NK-92 (cell line): Measurements from ENCODE around the gene AP3B1.
"Not testable (repeated sequence)": the region's sequence is repeated elsewhere in the genome, so short reads cannot be mapped to it uniquely, and the experiment has no call there.

Experiments used
- DNase-seq: peaks from one replicate; lab custom pipeline; 2025; ENCODE audit not compliant: unreplicated experiment; lab: John Stamatoyannopoulos, UW

The AP3B1 gene

DNA sequence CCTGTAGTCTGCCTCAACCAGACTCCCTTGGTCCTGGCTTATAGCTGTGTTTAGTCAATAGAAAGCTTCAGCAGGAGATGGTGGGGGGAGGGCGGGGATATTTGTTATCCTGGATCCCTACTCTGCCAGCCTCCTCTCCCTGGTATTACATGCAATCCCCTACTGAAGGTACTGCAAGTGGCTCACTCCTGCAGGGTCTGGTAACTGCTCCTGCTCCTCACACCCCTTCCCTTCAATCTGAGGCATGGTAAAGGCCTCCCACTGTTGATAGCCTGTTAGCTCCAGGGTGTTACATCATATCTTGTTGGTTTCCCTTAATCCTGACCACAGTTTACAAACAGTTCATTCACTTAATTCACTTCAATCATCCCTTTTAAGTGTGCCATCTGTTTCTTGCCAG lies 137.5 kb downstream of the AP3B1 start:
- DNase-seq = no peak

DNA sequence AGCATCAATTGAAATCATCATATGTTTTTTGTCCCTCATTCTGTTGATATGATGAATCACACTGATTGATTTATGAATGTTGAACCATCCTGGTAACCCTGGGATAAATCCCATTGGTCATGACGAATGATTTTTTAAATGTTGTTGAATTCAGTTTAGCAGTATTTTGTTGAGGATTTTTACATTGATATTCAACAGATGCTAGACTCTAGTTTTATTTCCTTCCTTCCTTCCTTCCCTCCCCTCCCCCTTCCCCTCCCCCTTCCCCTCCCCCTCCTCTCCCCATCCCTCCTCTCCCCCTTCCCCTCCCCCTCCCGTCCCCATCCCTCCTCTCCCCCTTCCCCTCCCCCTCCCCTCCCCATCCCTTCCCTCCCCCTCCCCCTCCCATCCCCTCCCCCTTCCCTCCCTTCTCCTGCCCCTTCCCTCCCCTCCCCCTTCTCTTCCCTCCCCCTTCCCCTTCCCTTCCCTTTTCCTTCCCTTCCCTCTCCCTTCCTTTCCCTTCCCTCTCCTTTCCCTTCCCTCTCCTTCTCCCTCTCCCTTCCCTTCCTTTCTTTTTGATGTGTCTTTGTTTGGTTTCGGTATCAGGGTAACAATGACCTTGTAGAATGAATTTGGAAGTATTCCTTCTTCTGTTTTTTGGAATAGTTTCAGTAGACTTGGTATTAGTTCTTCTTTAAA lies 142.8 kb downstream of the AP3B1 start:
- no peak for DNase-seq

DNA sequence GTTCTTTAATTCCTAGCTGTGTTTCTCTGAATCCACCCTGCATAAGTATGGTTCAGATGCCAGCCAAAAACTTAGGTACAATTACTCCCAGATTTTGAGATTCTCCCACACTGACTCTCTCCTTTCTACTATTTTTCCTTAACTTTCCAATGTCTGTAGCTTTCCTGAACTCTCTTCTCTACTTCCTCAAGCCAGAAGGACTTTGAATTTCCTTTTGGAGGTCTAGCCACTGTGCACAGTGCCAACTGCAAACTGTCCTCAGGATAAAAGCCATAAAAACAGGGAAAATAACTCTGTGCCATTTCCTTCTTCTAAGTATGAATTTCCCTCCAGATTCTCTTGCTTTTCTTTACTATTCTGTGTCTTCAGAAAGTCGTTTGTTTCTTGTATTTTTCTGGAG lies 157.2 kb downstream of the AP3B1 start:
- no peak for DNase-seq

DNA sequence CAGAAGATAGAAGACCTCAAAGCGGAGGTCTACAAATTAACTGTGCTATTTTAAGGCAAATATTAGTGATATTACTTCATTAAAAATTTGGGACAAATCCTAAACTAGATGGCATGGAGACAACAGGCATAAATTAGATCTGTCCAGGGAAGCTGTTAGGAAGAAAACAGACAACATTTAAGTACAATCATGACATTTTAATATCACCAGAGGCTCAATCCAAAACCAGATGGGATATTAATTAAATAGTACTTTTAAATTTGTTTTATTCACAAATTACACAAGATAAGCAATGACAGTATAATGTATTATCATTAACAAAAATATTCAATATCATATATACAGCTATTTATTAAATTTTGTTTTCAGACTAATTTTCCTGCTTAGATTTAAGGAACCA lies 161.1 kb downstream of the AP3B1 start:
- no peak for DNase-seq

DNA sequence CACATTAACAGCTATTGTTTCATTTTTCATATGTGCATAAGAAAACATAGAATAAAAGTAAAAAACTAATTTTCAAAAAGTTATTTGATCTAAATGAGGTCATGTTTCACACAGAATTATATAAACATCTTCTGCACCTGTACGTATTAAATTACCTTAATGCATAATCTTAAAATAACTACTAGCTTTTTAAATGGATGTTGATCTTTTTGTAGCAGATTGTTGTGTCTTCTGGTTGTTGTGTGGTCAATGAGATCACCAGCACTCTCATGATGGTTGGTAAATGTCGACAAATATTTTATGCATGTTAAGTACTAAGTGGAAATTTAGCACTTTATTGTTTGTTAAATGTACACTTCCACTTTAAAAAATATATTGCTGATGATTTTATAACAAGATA lies 162.0 kb downstream of the AP3B1 start:
- no peak for DNase-seq

DNA sequence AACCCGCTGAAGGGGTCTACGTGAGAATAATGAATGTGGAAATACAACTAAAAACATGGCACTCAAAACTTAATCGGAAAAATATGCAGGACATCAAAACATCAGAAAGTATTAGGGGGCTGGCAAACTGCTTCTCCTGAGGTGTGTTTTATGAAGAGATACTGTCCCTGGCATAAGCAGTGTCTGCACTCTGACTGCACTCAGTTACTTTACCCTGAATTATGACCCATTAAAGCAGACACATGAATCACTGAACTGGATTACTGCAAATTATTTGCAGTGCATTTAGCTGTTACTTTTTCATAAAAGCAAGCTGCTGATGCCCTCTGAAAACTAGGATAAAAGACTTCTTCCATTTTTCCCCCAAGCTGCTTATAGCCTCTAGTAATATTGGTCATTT lies 164.9 kb downstream of the AP3B1 start:
- DNase-seq = no peak

DNA sequence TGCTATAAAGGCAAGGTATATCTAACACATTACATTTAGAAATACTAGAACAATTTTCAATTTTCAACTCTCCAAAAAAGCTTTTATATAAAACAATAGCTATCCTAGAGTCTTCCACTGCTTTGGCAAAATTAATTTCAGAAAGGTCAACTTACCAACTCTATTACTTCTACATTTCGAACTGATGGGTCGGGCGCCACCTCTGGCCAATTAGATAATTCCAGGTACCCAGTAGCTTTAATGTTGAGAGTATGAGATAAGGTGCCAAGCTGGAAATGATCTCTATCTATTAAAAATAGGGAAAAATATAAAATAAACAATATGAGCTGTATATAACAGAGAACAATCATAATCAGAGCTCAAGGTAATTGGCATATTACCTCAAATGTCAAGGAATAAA lies 166.6 kb downstream of the AP3B1 start:
- no peak for DNase-seq

DNA sequence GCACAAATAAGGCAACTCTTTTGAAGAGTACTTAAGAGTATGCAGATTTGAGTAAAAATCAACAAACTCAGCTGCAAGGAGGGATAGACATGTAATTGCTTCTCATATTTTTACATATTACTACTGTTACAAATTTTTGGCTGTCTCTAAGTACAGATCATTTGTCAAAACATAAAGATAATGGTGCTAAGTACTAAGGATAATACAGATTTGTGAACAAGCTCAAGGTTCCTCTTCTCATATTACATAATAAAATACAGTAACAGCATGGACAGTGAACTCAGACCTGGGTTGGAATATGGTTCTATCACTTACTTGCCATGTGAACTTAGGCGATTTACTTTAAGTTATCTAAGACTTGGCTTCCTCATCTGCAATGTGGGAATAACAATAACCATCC lies 168.0 kb downstream of the AP3B1 start:
- DNase-seq = no peak

DNA sequence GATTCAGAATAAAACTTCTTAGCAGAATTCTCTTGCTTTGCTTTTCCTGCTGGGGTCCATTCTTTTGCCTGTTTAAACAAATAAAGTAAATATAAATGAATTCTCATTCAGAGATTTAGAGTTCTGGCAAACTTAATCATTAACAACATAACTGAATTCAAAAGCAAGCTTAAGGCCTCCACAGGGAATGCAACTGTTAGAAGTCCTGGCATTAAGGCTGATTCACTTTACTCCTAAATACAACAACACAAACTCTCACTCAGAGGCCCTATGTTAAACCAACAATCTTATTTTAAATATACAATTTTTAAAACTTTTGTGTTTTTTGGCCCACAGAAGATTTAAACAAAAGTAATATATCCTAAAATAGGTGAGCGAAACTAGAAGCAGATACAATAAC lies 178.3 kb downstream of the AP3B1 start:
- no peak for DNase-seq

DNA sequence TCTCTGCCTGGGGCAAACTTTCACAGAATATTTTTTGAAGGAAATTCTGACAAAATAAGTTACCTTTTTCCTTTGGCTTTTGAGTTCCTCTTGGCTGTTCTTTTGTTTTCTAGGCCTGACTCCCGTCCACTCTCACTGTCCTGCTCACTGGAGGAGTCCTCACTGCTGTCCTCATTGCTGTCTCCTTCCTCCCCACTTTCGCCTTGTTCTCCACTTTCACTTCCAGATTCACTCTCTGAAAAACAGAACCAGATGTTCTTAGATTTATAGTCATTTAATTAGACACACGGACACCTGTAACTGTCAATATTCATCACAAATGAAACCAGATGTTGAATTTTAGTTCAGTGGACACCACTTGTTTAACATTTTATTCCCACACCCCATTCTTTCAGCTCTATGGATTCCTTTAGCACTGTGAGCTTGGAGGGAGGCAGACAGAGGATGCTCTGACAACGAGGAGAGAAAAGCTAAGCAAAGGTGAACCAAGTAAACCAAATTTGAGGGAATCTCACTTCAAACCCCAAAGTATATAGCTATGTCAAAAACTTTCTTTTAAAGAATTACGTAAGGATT lies 180.7 kb downstream of the AP3B1 start:
- no peak for DNase-seq

DNA sequence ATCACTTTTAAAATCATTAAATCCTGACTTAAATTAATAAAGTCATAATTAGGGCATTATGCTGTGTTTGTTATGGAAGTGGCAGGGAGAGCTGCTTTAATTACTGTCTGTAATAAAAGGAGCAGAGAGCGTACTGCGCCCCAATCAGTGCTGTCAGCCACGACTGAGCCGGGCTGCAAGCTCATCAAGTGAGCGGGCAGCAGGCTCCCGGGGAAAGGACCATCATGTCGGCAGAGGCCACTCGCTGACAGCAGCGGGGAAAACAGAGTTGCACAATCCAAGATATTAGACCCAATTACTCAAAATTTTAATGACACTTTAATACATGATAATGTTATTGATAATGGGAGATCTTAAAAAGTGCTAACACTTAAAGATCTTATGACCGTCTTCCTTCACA lies 181.6 kb downstream of the AP3B1 start:
- no peak for DNase-seq

DNA sequence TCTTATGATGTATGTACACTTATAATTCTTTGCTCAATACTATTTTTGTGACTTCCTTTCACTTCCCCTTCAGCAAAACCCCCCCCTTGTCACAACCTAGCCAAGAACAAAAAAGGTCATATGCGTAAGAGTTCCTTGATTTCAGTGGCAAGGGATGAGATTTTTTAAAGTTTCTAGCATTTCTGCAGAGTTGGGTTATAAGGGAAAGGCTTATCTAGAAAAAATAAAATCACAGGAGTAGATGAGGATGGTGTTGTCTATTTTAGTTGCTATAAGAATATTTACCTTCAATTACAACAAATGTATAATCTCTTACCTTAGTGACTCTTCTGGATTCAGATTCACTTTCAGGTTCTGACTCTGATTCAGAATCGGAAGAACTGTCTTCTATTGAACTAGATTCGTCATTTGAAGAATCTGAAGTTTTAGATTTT lies 184.6 kb downstream of the AP3B1 start:
- no peak for DNase-seq

DNA sequence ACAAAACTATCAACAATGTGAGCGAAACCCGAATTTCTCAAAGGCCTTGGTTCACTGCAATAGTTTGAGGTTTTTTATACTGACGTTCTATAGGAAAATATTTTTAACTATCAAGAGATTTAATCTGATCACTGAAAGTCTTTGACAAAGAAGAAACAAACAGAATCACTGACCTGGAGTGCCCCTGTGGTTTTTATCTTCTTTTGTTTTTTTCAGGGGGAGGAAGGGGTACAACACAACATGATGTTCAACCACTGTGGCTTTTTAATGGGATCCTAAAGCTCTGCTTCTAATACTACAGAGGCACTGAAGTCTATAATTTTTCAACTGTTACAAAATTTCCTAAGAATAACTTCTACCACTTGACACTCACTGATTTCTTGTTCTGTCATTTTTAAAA lies 185.9 kb downstream of the AP3B1 start:
- DNase-seq = no peak

DNA sequence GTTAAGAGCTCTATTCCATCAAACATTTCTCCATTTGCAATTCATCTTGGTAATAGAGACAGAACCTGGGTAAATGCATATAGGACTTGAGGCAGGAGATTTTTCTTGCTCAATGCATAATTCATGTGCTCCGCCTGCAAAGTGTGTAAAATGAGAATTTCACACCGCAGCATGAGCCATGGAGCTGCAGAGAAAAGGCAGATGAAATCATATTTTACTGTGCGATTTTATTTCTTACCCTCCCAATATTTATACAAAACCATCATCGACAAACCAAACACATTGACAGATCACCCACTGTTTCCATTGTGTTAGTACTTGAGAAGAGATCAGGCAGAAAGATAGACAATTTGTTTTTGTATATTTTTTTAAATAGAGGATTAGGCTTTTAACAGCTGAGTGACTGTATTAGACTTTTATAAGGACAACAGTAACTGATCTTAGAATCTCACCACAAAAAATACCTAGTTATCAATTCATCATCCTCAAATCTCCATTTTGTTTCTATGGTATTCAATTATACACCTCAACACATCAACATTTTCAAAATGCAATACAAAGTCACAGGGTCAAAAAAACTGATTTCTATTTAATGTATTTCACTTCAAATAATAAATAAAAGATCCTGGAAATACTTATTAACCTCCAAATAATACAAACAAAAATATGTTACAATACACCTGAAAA lies 191.1 kb downstream of the AP3B1 start:
- no peak for DNase-seq

DNA sequence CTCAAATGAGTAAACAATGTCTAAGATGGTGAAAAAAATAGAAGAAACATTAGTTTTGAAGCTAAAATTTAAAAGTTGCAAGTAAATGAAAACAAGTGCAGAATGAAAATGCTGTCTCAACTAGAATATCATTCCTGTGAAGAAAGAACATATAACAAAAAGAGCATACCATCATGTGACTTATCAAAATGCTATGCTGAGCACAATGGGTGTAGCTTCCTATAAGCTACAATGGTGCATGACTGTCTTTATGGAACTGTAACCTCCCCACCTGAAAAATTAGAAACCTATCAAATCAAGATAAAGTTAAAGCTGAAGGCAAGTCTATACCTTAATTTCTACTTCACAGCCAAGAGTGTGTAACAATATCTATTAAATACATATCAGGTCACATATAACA lies 192.0 kb downstream of the AP3B1 start:
- no peak for DNase-seq

DNA sequence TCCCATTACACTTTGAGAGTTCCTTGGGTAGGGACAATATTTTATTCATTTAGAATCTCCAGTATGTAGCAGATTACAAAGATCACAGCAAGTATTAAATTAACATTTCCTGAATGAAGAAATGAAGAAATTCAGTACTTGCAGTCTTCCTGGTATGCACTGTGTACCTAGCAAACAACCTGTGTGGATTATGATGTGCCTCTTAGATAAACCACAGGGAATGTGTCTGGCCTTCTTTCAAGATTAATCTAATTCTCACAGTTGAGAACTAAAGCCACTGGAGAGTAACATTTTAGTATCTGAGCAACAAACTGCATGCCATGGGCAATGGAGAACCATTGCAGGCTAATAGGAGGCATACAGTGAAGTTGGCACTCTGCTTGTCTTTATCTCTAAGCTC lies 199.4 kb downstream of the AP3B1 start:
- no peak for DNase-seq

DNA sequence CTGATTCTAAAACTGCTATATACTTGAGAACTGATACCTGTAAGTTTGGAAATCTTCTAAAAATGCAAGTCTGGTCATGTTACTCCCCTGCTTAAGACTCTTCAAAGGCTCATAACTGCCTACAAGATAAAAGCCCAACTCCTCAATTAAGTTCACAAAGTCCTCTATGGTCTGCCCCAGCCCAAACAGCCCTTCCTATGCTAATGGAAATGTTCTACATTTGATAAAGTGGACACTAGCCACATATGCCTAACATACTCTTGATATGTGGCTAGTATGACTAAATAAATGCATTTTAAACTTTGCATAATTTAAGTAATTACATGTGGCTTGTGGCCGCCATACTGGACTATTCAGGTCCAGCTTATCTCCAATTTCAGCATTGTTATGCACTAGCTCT lies 204.5 kb downstream of the AP3B1 start:
- no peak for DNase-seq

DNA sequence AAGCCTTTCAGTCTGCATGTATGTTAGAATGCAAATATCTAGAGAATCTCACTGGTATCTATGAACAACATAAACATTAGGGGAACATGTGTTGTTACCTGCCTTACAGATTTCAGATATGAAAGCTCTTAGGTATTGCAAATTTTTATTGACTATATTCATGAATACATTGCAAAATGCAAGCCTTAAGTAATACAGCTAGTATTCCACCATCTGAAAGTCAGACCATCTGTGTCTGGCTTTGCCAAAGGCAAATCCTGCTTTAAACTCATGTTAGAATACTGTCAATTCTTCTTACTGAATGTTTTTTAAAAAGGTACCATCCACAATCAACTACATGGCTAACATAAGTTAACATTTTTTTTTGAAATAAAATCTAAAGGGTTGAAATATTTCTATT lies 215.6 kb downstream of the AP3B1 start:
- no peak for DNase-seq

DNA sequence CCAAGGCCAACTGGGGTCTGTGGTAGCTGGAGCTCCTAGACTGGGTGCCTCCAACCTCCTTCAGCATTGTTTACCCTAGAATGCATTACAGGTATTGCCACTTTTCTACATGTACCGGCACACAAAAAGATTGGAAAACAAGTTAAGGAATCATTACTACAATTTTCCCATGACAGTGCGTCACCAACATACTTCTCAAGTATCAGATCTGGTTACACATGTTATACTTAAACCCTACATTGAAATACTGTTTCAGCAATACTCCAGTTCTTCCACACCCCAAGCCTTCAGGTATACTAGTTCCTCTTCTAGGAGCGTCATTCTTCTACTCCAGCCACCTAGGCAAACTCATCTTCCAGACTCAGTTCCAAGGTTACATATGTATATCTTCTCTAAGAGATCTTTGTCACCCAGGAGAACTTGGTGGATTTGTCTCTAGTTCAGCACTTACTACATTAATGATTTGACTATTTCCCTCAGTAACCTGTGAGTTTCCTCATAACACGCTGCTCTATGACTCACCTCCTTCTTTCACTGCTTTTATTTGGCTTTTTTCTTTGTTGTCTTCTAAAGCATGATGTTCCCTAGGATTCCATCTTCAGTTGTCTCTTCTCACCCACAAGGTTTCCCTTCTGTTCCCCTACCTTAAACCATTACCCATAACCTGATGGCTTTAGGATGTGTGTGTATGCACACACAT lies 217.0 kb downstream of the AP3B1 start:
- DNase-seq = no peak

DNA sequence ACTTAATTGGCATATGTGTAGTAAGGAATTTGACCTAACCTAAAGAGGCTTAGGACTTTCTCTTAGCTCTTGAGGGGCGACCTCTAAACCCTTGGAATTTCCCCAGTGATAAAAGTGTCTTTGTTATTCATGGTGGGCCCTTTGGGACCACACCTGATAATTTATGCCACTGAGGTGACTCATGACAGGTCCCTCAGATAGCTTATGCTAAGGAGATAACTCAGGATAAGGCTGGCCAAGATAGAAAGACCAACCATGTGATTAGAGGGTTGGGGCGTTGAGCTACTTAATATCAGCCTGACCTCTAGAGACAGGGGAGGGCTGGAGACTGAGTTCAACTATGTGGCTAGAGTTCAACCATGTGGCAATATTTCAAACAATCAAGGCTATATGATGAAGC lies 218.1 kb downstream of the AP3B1 start:
- no peak for DNase-seq

DNA sequence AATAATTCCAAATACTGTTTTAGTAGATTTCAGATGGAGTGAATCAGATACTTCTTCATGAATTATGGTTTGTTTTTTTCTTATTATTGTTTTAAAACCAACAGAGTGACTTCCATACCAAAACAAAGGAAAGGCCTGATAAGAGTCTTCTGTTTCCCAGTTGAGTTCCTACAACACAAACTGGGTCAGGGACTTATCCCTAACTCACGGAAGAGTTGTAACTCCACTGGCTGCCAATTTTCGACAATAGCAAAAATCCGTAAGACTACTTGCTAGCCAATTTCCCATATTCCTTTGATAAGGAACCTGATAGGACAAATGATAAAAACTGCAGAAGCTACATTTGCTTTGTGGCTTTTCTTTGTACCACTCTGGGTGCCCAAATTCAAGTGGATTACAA lies 219.2 kb downstream of the AP3B1 start:
- DNase-seq = no peak

DNA sequence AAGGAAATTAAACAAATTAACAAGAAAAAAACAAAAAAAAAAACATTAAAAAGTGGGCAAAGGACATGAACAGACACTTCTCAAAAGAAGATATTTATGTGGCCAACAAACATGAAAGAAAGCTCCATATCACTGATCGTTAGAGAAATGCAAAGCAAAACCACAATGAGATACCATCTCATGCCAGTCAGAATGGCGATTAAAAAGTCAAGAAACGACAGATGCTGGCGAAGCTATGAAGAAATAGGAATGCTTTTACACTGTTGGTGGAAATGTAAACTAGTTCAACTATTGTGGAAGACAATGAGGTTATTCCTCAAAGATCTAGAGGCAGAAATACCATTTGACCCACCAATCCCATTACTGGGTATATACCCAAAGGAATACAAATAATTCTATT lies 223.8 kb downstream of the AP3B1 start:
- DNase-seq = not testable (repeated sequence)
